HUES64 (cell line): ENCODE data around the gene SPATA31C1.
"Not testable (repeated sequence)": the region's sequence is repeated elsewhere in the genome, so short reads cannot be mapped to it uniquely, and the experiment has no call there.

Experiments
- H3K27ac ChIP-seq: 2 replicates; pipeline ENCODE4 v1.7.0; 2013; ENCODE audit warnings: low read depth, low read length, inconsistent platforms
- H3K27me3 ChIP-seq: 2 replicates; pipeline ENCODE4 v1.6.1; 2013; ENCODE audit warnings: mild to moderate bottlenecking, low read length; ENCODE audit not compliant: insufficient read depth
- H3K36me3 ChIP-seq: 2 replicates; pipeline ENCODE4 v1.6.1; 2013; ENCODE audit warnings: mild to moderate bottlenecking, low read length; ENCODE audit not compliant: insufficient read depth
- H3K4me1 ChIP-seq: 2 replicates; pipeline ENCODE4 v1.6.1; 2013; ENCODE audit warnings: mild to moderate bottlenecking, low read length, moderate library complexity; ENCODE audit not compliant: insufficient read depth
- H3K4me3 ChIP-seq: 2 replicates; pipeline ENCODE4 v1.5.1; 2013; ENCODE audit warnings: mild to moderate bottlenecking, low read length, moderate library complexity
- H3K9ac ChIP-seq: 2 replicates; pipeline ENCODE4 v1.6.1; 2013; ENCODE audit warnings: mild to moderate bottlenecking, low read depth, low read length
- H3K9me3 ChIP-seq: 2 replicates; pipeline ENCODE4 v1.6.1; 2013; ENCODE audit warnings: low read depth, low read length; ENCODE audit not compliant: insufficient read depth
- WGBS: fragments of 150-250, 120-280 bp; methylation state at CpG from one replicate; pipeline ENCODE4 v1.1.7; 2013; ENCODE audit warnings: missing lambda C conversion rate; 5-methylcytosine and 5-hydroxymethylcytosine counted together

The SPATA31C1 gene

GRCh38 chr9:87887661-87888480 lies 29.9 kb upstream of the SPATA31C1 start:
- Histone ChIP-seq H3K27me3 (no peaks in the 10 kb centered on the region), H3K27ac (no peak overlapping the region), H3K9ac (no peak overlapping the region), H3K4me3 (no peak overlapping the region), H3K9me3 (no peaks in the 10 kb centered on the region), H3K36me3 (no peaks in the 10 kb centered on the region), H3K4me1 (peaks cover 1% of the 10 kb centered on the region)
- 96% methylated on average over 13 of the region's 13 CpGs for WGBS

GRCh38 chr9:87888501-87888900 lies 29.3 kb upstream of the SPATA31C1 start:
- 87% methylated on average over 6 of the region's 6 CpGs for WGBS
- H3K4me3 ChIP-seq = no peak overlapping the region
- H3K4me1 ChIP-seq = no peaks in the 10 kb centered on the region
- H3K9me3 ChIP-seq = no peaks in the 10 kb centered on the region
- no peaks in the 10 kb centered on the region for H3K27me3 ChIP-seq
- H3K9ac ChIP-seq = no peak overlapping the region
- H3K27ac ChIP-seq = no peak overlapping the region
- no peaks in the 10 kb centered on the region for H3K36me3 ChIP-seq

GRCh38 chr9:87889065-87889881 lies 28.5 kb upstream of the SPATA31C1 start:
- no peaks in the 10 kb centered on the region for H3K9me3 ChIP-seq
- 93% methylated on average over 11 of the region's 12 CpGs for WGBS
- H3K4me3 ChIP-seq = no peak overlapping the region

GRCh38 chr9:87889882-87890252 lies 27.9 kb upstream of the SPATA31C1 start:
- Histone ChIP-seq H3K27me3 (no peaks in the 10 kb centered on the region), H3K4me1 (no peaks in the 10 kb centered on the region), H3K36me3 (no peaks in the 10 kb centered on the region), H3K27ac (no peak overlapping the region), H3K9me3 (no peaks in the 10 kb centered on the region), H3K4me3 (no peak overlapping the region), H3K9ac (no peak overlapping the region)
- WGBS = 96% methylated on average over 4 of the region's 4 CpGs

More at GRCh38 chr9:87889065-87889881, 28.5 kb upstream of the SPATA31C1 start:
- H3K4me1 ChIP-seq = no peaks in the 10 kb centered on the region
- no peaks in the 10 kb centered on the region for H3K27me3 ChIP-seq
- H3K9ac ChIP-seq = no peak overlapping the region
- no peaks in the 10 kb centered on the region for H3K36me3 ChIP-seq
- no peak overlapping the region for H3K27ac ChIP-seq

- Histone ChIP-seq H3K9ac (no peak overlapping the region), H3K9me3 (no peaks in the 10 kb centered on the region), H3K4me1 (no peaks in the 10 kb centered on the region), H3K27ac (no peak overlapping the region), H3K27me3 (no peaks in the 10 kb centered on the region), H3K36me3 (no peaks in the 10 kb centered on the region), H3K4me3 (no peak overlapping the region)
- 91% methylated on average over 10 of the region's 10 CpGs for WGBS
These were observed 26.9 kb upstream of the SPATA31C1 start for GRCh38 chr9:87890837-87891236.

GRCh38 chr9:87891754-87892153 lies 26.0 kb upstream of the SPATA31C1 start:
- Histone ChIP-seq H3K27me3 (no peaks in the 10 kb centered on the region), H3K4me3 (no peak overlapping the region), H3K9ac (no peak overlapping the region), H3K36me3 (no peaks in the 10 kb centered on the region), H3K9me3 (no peaks in the 10 kb centered on the region), H3K4me1 (no peaks in the 10 kb centered on the region), H3K27ac (no peak overlapping the region)
- WGBS = 94% methylated on average over 4 of the region's 6 CpGs

GRCh38 chr9:87892956-87893355 lies 24.8 kb upstream of the SPATA31C1 start:
- 95% methylated on average over 4 of the region's 4 CpGs for whole genome bisulfite sequencing
- no peak overlapping the region for H3K9ac ChIP-seq
- H3K27me3 ChIP-seq = no peaks in the 10 kb centered on the region
- no peaks in the 10 kb centered on the region for H3K4me1 ChIP-seq
- no peak overlapping the region for H3K27ac ChIP-seq
- H3K9me3 ChIP-seq = no peaks in the 10 kb centered on the region
- no peak overlapping the region for H3K4me3 ChIP-seq
- no peaks in the 10 kb centered on the region for H3K36me3 ChIP-seq

- H3K27ac ChIP-seq = no peak overlapping the region
- no peaks in the 10 kb centered on the region for H3K4me1 ChIP-seq
- H3K27me3 ChIP-seq = no peaks in the 10 kb centered on the region
- WGBS = 99% methylated on average over 4 of the region's 4 CpGs
- H3K36me3 ChIP-seq = no peaks in the 10 kb centered on the region
- H3K9ac ChIP-seq = no peak overlapping the region
- no peak overlapping the region for H3K4me3 ChIP-seq
- no peaks in the 10 kb centered on the region for H3K9me3 ChIP-seq
These were observed 22.6 kb upstream of the SPATA31C1 start for GRCh38 chr9:87894998-87895625.

GRCh38 chr9:87896891-87897290 lies 20.9 kb upstream of the SPATA31C1 start:
- H3K4me1 ChIP-seq = no peaks in the 10 kb centered on the region
- no peak overlapping the region for H3K9ac ChIP-seq
- H3K27me3 ChIP-seq = no peaks in the 10 kb centered on the region
- no peak overlapping the region for H3K4me3 ChIP-seq
- H3K9me3 ChIP-seq = peaks cover 8% of the 10 kb centered on the region
- no peaks in the 10 kb centered on the region for H3K36me3 ChIP-seq
- H3K27ac ChIP-seq = no peak overlapping the region

GRCh38 chr9:87898151-87898550 lies 19.6 kb upstream of the SPATA31C1 start:
- H3K4me3 ChIP-seq = no peak overlapping the region
- no peak overlapping the region for H3K27ac ChIP-seq
- H3K4me1 ChIP-seq = no peaks in the 10 kb centered on the region
- H3K9ac ChIP-seq = no peak overlapping the region
- H3K36me3 ChIP-seq = no peaks in the 10 kb centered on the region
- no peaks in the 10 kb centered on the region for H3K27me3 ChIP-seq
- H3K9me3 ChIP-seq = peaks cover 15% of the 10 kb centered on the region

- H3K9ac ChIP-seq, H3K4me3 ChIP-seq, H3K27ac ChIP-seq, H3K27me3 ChIP-seq, H3K36me3 ChIP-seq, H3K4me1 ChIP-seq: not testable (repeated sequence)
- H3K9me3 ChIP-seq = peaks cover 15% of the 10 kb centered on the region
- WGBS = 94% methylated on average over 11 of the region's 11 CpGs
These were observed 15.4 kb upstream of the SPATA31C1 start for GRCh38 chr9:87902371-87902770.
